ENCODE data around the gene SHE.

DNA sequence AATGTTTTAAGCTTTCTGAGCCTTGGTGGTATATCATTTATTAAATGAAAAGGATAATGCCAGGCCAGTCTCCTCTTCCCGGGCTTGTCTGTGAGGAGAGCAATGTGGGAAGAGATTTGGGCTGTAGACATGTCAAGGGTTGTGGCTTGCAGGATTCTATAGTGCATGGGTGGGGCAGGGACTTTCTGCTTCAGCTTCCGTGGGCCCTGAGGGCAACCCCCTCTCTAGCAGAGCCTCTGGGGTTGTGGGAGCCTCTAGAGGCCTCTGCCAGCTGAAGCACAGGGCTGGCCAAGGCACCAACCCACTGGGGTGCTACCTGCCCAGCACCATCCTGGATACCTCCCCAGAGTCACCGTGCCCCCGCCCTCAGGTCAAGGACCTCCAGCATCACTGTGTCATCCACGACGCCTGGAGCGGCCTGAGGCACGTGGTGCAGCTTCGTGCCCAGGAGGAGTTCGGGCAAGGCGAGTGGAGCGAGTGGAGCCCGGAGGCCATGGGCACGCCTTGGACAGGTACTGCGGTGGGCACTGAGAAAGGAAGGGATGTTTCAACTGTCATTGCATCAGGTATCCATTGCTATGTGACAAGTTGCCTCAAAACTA, 66.5 kb downstream of the SHE start:
- TF ChIP-seq POLR2A (IDR thresholded peaks at IDR 0.05; ENCODE audit: low read depth, low read length) (no peak), POLR2AphosphoS5 (IDR thresholded peaks at IDR 0.05; ENCODE audit: low read depth, low read length) (no peak)
